Measurements from ENCODE around the gene FBXO36. TPM values are rescaled to one million over a fixed set of nuclear protein-coding genes. Genes with fewer than 3 reads are reported as not detected.

FBXO36 gene
- total and polyA plus RNA-seq, 2 of the 8 experiments (the other 6 are each of a cell fraction or from before 2014, with no cell fraction given), result 3.4 TPM

DNA sequence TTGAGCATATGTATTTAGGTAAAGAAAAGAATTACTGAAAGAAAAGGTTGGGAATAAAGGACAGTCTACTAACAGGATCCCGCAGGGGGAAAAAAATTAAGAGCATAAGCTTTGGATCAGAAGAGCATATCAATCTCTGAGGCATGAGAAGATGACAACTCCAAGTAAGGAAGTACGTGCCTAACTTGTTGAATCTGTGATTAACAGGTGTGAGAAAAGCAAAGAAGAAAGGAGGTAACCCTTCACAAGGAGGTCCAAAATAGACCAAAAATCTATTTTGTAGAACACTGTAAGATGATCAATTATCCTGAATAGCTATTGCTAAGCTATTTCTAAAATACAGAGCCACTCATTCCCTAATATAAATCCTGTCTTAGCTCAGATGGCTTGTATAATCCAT lies 33.3 kb upstream of the FBXO36 start:
- WGBS, 2 experiments (ENCODE audit: extremely low coverage in 1 of 2, insufficient coverage in 1 of 2, insufficient read length in 1 of 2, insufficient replicate concordance in 2 of 2, low coverage in 1 of 2, low lambda C conversion rate in 2 of 2, missing lambda C conversion rate in 1 of 2), result 91% methylated on average over 2 of the region's 2 CpGs; no CpG with 5 or more reads in 1 of the 2 experiments
- Histone ChIP-seq H3K9me3 (ENCODE audit: insufficient read depth in 2 of 2, low read depth in 1 of 2, low read length in 1 of 2) (no peaks in the 10 kb centered on the region), H3K4me3 (ENCODE audit: extremely low read depth in 1 of 4, insufficient read depth in 2 of 4, low read depth in 3 of 4, low read length in 4 of 4) (no peak overlapping the region), H2AK5ac (ENCODE audit: low read depth, low read length) (no peak overlapping the region), H3K14ac (ENCODE audit: insufficient read length) (no peak overlapping the region), H3K18ac (ENCODE audit: extremely low read depth, low read length) (no peak overlapping the region), H3K9ac (replicated peaks in 1 of 4; ENCODE audit: extremely low read depth in 1 of 4, low read depth in 3 of 4, low read length in 3 of 4) (no peak overlapping the region), H3K36me3 (ENCODE audit: control insufficient read depth in 2 of 4, insufficient read depth in 4 of 4, low read length in 3 of 4) (no peaks in the 10 kb centered on the region), H2BK120ac (replicated peaks; ENCODE audit: low read depth, low read length) (no peak overlapping the region), H3K4ac (replicated peaks; ENCODE audit: insufficient read length, low read depth, low read length) (no peak overlapping the region), H3K56ac (replicated peaks; ENCODE audit: insufficient read length, low read depth, low read length) (no peak overlapping the region), H3K4me2 (ENCODE audit: insufficient read depth in 1 of 2, low read depth in 2 of 2, low read length in 2 of 2) (no peak overlapping the region), H4K8ac (ENCODE audit: extremely low read depth, insufficient read depth, low read length) (no peak overlapping the region), H2BK12ac (ENCODE audit: low read depth, low read length) (no peak overlapping the region), H3K27me3 (replicated peaks in 1 of 4; ENCODE audit: control insufficient read depth in 3 of 4, extremely low read depth in 1 of 4, insufficient read depth in 3 of 4, low read length in 3 of 4) (no peaks in the 10 kb centered on the region), H2BK5ac (ENCODE audit: low read depth, low read length) (no peak overlapping the region), H3K27ac (ENCODE audit: low read depth, low read length) (no peak overlapping the region), H3K23me2 (ENCODE audit: low read depth, low read length) (no peaks in the 10 kb centered on the region), H3K79me1 (ENCODE audit: low read depth, low read length) (peaks cover 4% of the 10 kb centered on the region; the same call in 1 of the 2 replicates), H3K79me2 (ENCODE audit: control insufficient read depth in 1 of 2, insufficient read depth in 2 of 2, low read length in 2 of 2) (peaks cover 0 to 88% of the 10 kb centered on the region in 2 experiments; a peak in 2 of 4 replicates), H3K4me1 (replicated peaks in 1 of 4; ENCODE audit: control insufficient read depth in 3 of 4, insufficient read depth in 4 of 4, low read length in 3 of 4) (no peaks in the 10 kb centered on the region; a peak in 1 of 7 replicates), H4K5ac (ENCODE audit: insufficient read length, low read depth, low read length) (no peak overlapping the region), H4K91ac (replicated peaks; ENCODE audit: insufficient read length, low read length) (no peak overlapping the region), H2BK15ac (ENCODE audit: low read length) (no peak overlapping the region), H2BK20ac (ENCODE audit: low read length) (no peak overlapping the region), H2AFZ (ENCODE audit: low read length) (no peak overlapping the region), H4K20me1 (replicated peaks in 1 of 2; ENCODE audit: control insufficient read depth in 1 of 2, insufficient read depth in 2 of 2, low read length in 2 of 2) (peaks cover 2 to 7% of the 10 kb centered on the region in 2 experiments), H3K23ac (ENCODE audit: insufficient read length) (no peak overlapping the region)
- DNase-seq (ENCODE audit: low read depth in 1 of 2, low spot score in 2 of 2) (no peak), FAIRE-seq (no peak)
- POLR2A ChIA-PET (ENCODE audit: partially characterized antibody), result interaction anchor here (1.1 kb wide), 1 partner anchor 28 kb away, joined by 4 read pairs; no protein-coding TSS in a partner anchor
- CTCF ChIA-PET (ENCODE audit: partially characterized antibody), result interaction anchor here (0.8 to 1.2 kb wide), 3 partner anchors 22 to 88 kb away, joined by 3 to 4 read pairs (median 3); no protein-coding TSS in a partner anchor
- TF ChIP-seq SAP30 (IDR thresholded peaks at IDR 0.05; ENCODE audit: insufficient read depth, insufficient replicate concordance, low read length) (no peak), BRCA1 (IDR thresholded peaks at IDR 0.05; ENCODE audit: low read depth, low read length) (no peak), POU5F1 (IDR thresholded peaks at IDR 0.05; ENCODE audit: low read depth, low read length) (no peak), JUN (IDR thresholded peaks at IDR 0.05; ENCODE audit: low read depth, low read length) (no peak), TAF7 (optimal IDR thresholded peaks at IDR 0.05; ENCODE audit: borderline replicate concordance, low read depth, low read length) (no peak)
